H9 (cell line): ENCODE measurements around the gene MYH11. TPM values are rescaled to one million over a fixed set of nuclear protein-coding genes. Genes with fewer than 3 reads are reported as not detected.

Experiments used
- DNase-seq: peaks from one replicate; pipeline ENCODE4 v3.0.0-alpha.2; 2017
- H2AFZ ChIP-seq: one replicate; pipeline ENCODE4 v1.6.1; 2013; ENCODE audit warnings: mild to moderate bottlenecking, low read length, control low read depth, moderate library complexity
- H2AK5ac ChIP-seq: 2 replicates; pipeline ENCODE4 v1.6.1; 2013; ENCODE audit warnings: low read length, control low read depth, mixed read lengths; ENCODE audit not compliant: insufficient read length
- H2BK120ac ChIP-seq: one replicate; pipeline ENCODE4 v1.6.1; 2013; ENCODE audit warnings: low read depth, mild to moderate bottlenecking, low read length, control low read depth, inconsistent platforms; ENCODE audit not compliant: poor library complexity, severe bottlenecking
- H2BK12ac ChIP-seq: 2 replicates; pipeline ENCODE4 v1.6.1; 2013; ENCODE audit warnings: low read length, control low read depth, mixed read lengths, low read depth; ENCODE audit not compliant: insufficient read length
- H2BK15ac ChIP-seq: 2 replicates; pipeline ENCODE4 v1.6.1; 2013; ENCODE audit warnings: low read depth, low read length, control low read depth
- H2BK20ac ChIP-seq: one replicate; pipeline ENCODE4 v1.6.1; 2013; ENCODE audit warnings: low read depth, mild to moderate bottlenecking, low read length, control low read depth, inconsistent platforms; ENCODE audit not compliant: poor library complexity, severe bottlenecking
- H2BK5ac ChIP-seq: 2 replicates; pipeline ENCODE4 v1.6.1; 2013; ENCODE audit warnings: low read length, control low read depth, mixed read lengths; ENCODE audit not compliant: insufficient read length
- H3K14ac ChIP-seq: 2 replicates; pipeline ENCODE4 v1.6.1; 2013; ENCODE audit warnings: low read length, control low read depth; ENCODE audit not compliant: insufficient read depth
- H3K18ac ChIP-seq: 2 replicates; pipeline ENCODE4 v1.6.1; 2013; ENCODE audit warnings: low read depth, mild to moderate bottlenecking, mixed read lengths, low read length, control low read depth; ENCODE audit not compliant: insufficient read length
- H3K23ac ChIP-seq: 2 replicates; pipeline ENCODE4 v1.6.1; 2013; ENCODE audit warnings: low read length, control low read depth, mixed read lengths, low read depth; ENCODE audit not compliant: insufficient read length
- H3K23me2 ChIP-seq: 2 replicates; pipeline ENCODE4 v1.6.1; 2013; ENCODE audit warnings: low read depth, mild to moderate bottlenecking, mixed read lengths, low read length, control low read depth; ENCODE audit not compliant: insufficient read length, poor library complexity, severe bottlenecking
- H3K27ac ChIP-seq: 2 replicates; pipeline ENCODE4 v1.5.1; 2013; ENCODE audit warnings: low read length, control low read depth, mixed read lengths, low read depth; ENCODE audit not compliant: insufficient read length
- H3K27me3 ChIP-seq: 2 replicates; pipeline ENCODE4 v1.6.1; 2013; ENCODE audit warnings: low read length, control low read depth, inconsistent platforms; ENCODE audit not compliant: insufficient read depth
- H3K4ac ChIP-seq: 2 replicates; pipeline ENCODE4 v1.6.1; 2013; ENCODE audit warnings: low read depth, mild to moderate bottlenecking, control low read depth, inconsistent platforms, low read length, moderate library complexity
- H3K4me1 ChIP-seq: 2 replicates; pipeline ENCODE4 v1.6.1; 2013; ENCODE audit warnings: low read length, control low read depth, inconsistent platforms; ENCODE audit not compliant: insufficient read depth
- H3K4me2 ChIP-seq: 2 replicates; pipeline ENCODE4 v1.6.1; 2013; ENCODE audit warnings: low read length, control low read depth, mixed read lengths; ENCODE audit not compliant: insufficient read length, insufficient read depth
- H3K56ac ChIP-seq: 2 replicates; pipeline ENCODE4 v1.6.1; 2013; ENCODE audit warnings: low read depth, mild to moderate bottlenecking, mixed read lengths, low read length, control low read depth; ENCODE audit not compliant: insufficient read length
- H3K79me1 ChIP-seq: 2 replicates; pipeline ENCODE4 v1.6.1; 2013; ENCODE audit warnings: low read depth, mild to moderate bottlenecking, moderate library complexity, low read length, control low read depth, inconsistent platforms; ENCODE audit not compliant: insufficient read depth, poor library complexity, severe bottlenecking
- H3K79me2 ChIP-seq: 2 replicates; pipeline ENCODE4 v1.6.1; 2013; ENCODE audit warnings: low read length, control low read depth, inconsistent platforms; ENCODE audit not compliant: insufficient read depth
- H3K9ac ChIP-seq: 2 replicates; pipeline ENCODE4 v1.6.1; 2013; ENCODE audit warnings: low read length, control low read depth, mixed read lengths; ENCODE audit not compliant: insufficient read length; ENCODE audit errors: extremely low read depth
- H3K9me3 ChIP-seq: one replicate; pipeline ENCODE4 v1.6.1; 2013; ENCODE audit warnings: low read depth, low read length, inconsistent platforms; ENCODE audit not compliant: control insufficient read depth
- H3T11ph ChIP-seq: one replicate; pipeline ENCODE4 v1.6.1; 2013; ENCODE audit warnings: mild to moderate bottlenecking, low read length, control low read depth, inconsistent platforms
- H4K20me1 ChIP-seq: one replicate; pipeline ENCODE4 v1.6.1; 2013; ENCODE audit not compliant: control insufficient read depth, insufficient read length, insufficient read depth
- H4K5ac ChIP-seq: 2 replicates; pipeline ENCODE4 v1.6.1; 2013; ENCODE audit warnings: low read depth, mild to moderate bottlenecking, mixed read lengths, low read length, control low read depth; ENCODE audit not compliant: insufficient read length
- H4K8ac ChIP-seq: replicated peaks from 2 replicates; pipeline ENCODE4 v1.6.1; 2013; ENCODE audit warnings: low read length, control low read depth, mixed read lengths, low read depth; ENCODE audit not compliant: insufficient read length
- H4K91ac ChIP-seq: 2 replicates; pipeline ENCODE4 v1.6.1; 2013; ENCODE audit warnings: low read depth, mild to moderate bottlenecking, moderate library complexity, mixed read lengths, low read length, control low read depth; ENCODE audit not compliant: insufficient read length
- H3K27ac Mint-ChIP-seq, 3 experiments: 2 replicates in 2 of 3; 3 replicates in 1 of 3; pipeline ENCODE4 v1.8.0; 2020 to 2021; ENCODE audit warnings: mixed read lengths in 3 of 3, mild to moderate bottlenecking in 1 of 3, moderate library complexity in 1 of 3
- H3K27me3 Mint-ChIP-seq: 2 replicates; pipeline ENCODE4 v1.8.0; 2021; ENCODE audit warnings: low read depth, mild to moderate bottlenecking, moderate library complexity, mixed read lengths
- H3K36me3 Mint-ChIP-seq, 3 experiments: 2 replicates in 2 of 3; 3 replicates in 1 of 3; pipeline ENCODE4 v1.8.0; 2020 to 2021; ENCODE audit warnings: low read depth in 3 of 3, mixed read lengths in 3 of 3; ENCODE audit not compliant: insufficient read depth in 1 of 3
- H3K4me1 Mint-ChIP-seq, 2 experiments: 2 replicates each; pipeline ENCODE4 v1.8.0; 2020; ENCODE audit warnings: mixed read lengths in 2 of 2
- H3K4me3 Mint-ChIP-seq, 2 experiments: 2 replicates in 1 of 2; 3 replicates in 1 of 2; pipeline ENCODE4 v1.8.0; 2020 to 2021; ENCODE audit warnings: mild to moderate bottlenecking in 2 of 2, mixed read lengths in 2 of 2, moderate library complexity in 1 of 2
- H3K9me3 Mint-ChIP-seq, 2 experiments: 2 replicates in 1 of 2; 3 replicates in 1 of 2; pipeline ENCODE4 v1.8.0; 2020; ENCODE audit warnings: mild to moderate bottlenecking in 2 of 2, mixed read lengths in 2 of 2, moderate library complexity in 1 of 2
- WGBS: extraction: QIAGEN DNeasy Blood & Tissue Kit; methylation state at CpG from one replicate; pipeline ENCODE4 v1.1.7; 2013; ENCODE audit warnings: missing lambda C conversion rate, low lambda C conversion rate, mixed read lengths; ENCODE audit not compliant: insufficient read length; ENCODE audit errors: extremely low coverage; 5-methylcytosine and 5-hydroxymethylcytosine counted together
- total RNA-seq: library from RNA; stranded (reverse); gene quantifications from 2 replicates; pipeline ENCODE4 v1.2.1, GENCODE V29; 2021
- TF ChIP-seq, protein P1 (sequence below): fragments of 200-600 bp; sonication (generic); conservative IDR thresholded peaks from 3 replicates; pipeline ENCODE4 v1.8.0; 2021; ENCODE audit warnings: antibody characterized with exemption, mild to moderate bottlenecking

The MYH11 gene
- total RNA-seq, 1 experiment from 2014 or later = 0.42 TPM

GRCh38 chr16:15798671-15799070 lies 58.2 kb downstream of the MYH11 start:
- Histone ChIP-seq H2BK15ac (no peak overlapping the region), H2AK5ac (no peak overlapping the region), H2BK12ac (no peak overlapping the region), H4K20me1 (no peaks in the 10 kb centered on the region), H3K4ac (no peak overlapping the region), H3K23ac (no peak overlapping the region), H2BK20ac (no peak overlapping the region), H3K23me2 (no peaks in the 10 kb centered on the region), H2AFZ (no peak overlapping the region), H3T11ph (no peak overlapping the region), H3K79me1 (no peaks in the 10 kb centered on the region), H3K56ac (no peak overlapping the region), H3K18ac (no peak overlapping the region), H3K4me2 (no peak overlapping the region), H3K14ac (no peak overlapping the region), H3K79me2 (no peaks in the 10 kb centered on the region), H3K9me3 (no peaks in the 10 kb centered on the region), H2BK120ac (no peak overlapping the region), H4K8ac (no peak overlapping the region), H3K9ac (no peak overlapping the region), H4K5ac (no peak overlapping the region), H3K4me1 (no peaks in the 10 kb centered on the region), H4K91ac (no peak overlapping the region), H3K27me3 (no peaks in the 10 kb centered on the region), H3K27ac (no peak overlapping the region), H2BK5ac (no peak overlapping the region)
- Mint-ChIP-seq H3K27ac (no peak overlapping the region), H3K4me1 (peaks cover 6 to 7% of the 10 kb centered on the region in 2 experiments), H3K36me3 (peaks cover 0 to 5% (median 0%) of the 10 kb centered on the region in 3 experiments; a peak in 2 of 7 replicates), H3K27me3 (peaks cover 2% of the 10 kb centered on the region), H3K4me3 (no peak overlapping the region), H3K9me3 (peaks cover 8 to 12% of the 10 kb centered on the region in 2 experiments; a peak in 4 of 5 replicates)
- TF ChIP-seq, protein P1, sequence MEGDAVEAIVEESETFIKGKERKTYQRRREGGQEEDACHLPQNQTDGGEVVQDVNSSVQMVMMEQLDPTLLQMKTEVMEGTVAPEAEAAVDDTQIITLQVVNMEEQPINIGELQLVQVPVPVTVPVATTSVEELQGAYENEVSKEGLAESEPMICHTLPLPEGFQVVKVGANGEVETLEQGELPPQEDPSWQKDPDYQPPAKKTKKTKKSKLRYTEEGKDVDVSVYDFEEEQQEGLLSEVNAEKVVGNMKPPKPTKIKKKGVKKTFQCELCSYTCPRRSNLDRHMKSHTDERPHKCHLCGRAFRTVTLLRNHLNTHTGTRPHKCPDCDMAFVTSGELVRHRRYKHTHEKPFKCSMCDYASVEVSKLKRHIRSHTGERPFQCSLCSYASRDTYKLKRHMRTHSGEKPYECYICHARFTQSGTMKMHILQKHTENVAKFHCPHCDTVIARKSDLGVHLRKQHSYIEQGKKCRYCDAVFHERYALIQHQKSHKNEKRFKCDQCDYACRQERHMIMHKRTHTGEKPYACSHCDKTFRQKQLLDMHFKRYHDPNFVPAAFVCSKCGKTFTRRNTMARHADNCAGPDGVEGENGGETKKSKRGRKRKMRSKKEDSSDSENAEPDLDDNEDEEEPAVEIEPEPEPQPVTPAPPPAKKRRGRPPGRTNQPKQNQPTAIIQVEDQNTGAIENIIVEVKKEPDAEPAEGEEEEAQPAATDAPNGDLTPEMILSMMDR = no peak
- no peak for DNase-seq
- no CpG with 5 or more reads among the region's 5 CpGs for WGBS
